Heart left ventricle (tissue), 16 donors: ENCODE results near the gene CENPN. TPM values are rescaled to one million over a fixed set of nuclear protein-coding genes. Genes with fewer than 3 reads are reported as not detected.

Source experiments
- ATAC-seq, 4 donors: fragments of 200-7000 bp; cut with Tn5 transposase; one replicate each; pipeline ENCODE4 v1.9.1; 2020 to 2022; ENCODE audit warnings: moderate library complexity in 4 of 4, mild to moderate bottlenecking in 3 of 4, moderate number of reproducible peaks in 1 of 4
- DNase-seq, 5 donors: peaks; one replicate each; pipeline ENCODE4 v3.0.0-alpha.2; 2020
- H3K27ac ChIP-seq, 12 donors: fragments of 200-600 bp; sonication (generic) in 4 of 12; one replicate each; pipeline versions ENCODE4 v1.5.0 to v1.8.0; 2016 to 2022; ENCODE audit warnings: mild to moderate bottlenecking in 2 of 12
- H3K27me3 ChIP-seq, 9 donors: fragments of 200-600 bp; sonication (generic) in 2 of 9; one replicate each; pipeline versions ENCODE4 v1.5.1 to v1.8.0; 2016 to 2022; ENCODE audit warnings: mild to moderate bottlenecking in 3 of 9
- H3K36me3 ChIP-seq, 9 donors: fragments of 200-600 bp; sonication (generic) in 2 of 9; one replicate each; pipeline versions ENCODE4 v1.5.0 to v1.8.0; 2018 to 2022; ENCODE audit warnings: mild to moderate bottlenecking in 2 of 9
- H3K4me1 ChIP-seq, 12 donors: fragments of 200-600 bp; sonication (generic) in 4 of 12; one replicate each; pipeline versions ENCODE4 v1.5.0 to v1.8.0; 2016 to 2022; ENCODE audit warnings: mild to moderate bottlenecking in 3 of 12
- H3K4me3 ChIP-seq, 12 donors: fragments of 200-600 bp; sonication (generic) in 4 of 12; one replicate each; pipeline versions ENCODE4 v1.5.0 to v1.8.0; 2017 to 2022; ENCODE audit warnings: mild to moderate bottlenecking in 9 of 12, moderate library complexity in 4 of 12
- H3K9me3 ChIP-seq, 12 donors: fragments of 200-600 bp; sonication (generic) in 4 of 12; one replicate each; pipeline versions ENCODE4 v1.5.0 to v1.8.0; 2016 to 2022; ENCODE audit warnings: mild to moderate bottlenecking in 1 of 12
- CTCF ChIP-seq, 12 donors: fragments of 200-600 bp; sonication (generic) in 4 of 12; IDR thresholded peaks; one replicate each; pipeline versions ENCODE4 v1.5.0 to v1.8.0; 2018 to 2022; ENCODE audit warnings: antibody characterized with exemption in 12 of 12, mild to moderate bottlenecking in 5 of 12
- POLR2A ChIP-seq, 2 donors: fragments of 450-650 bp; IDR thresholded peaks; one replicate each; pipeline ENCODE4 v1.6.1; 2017; ENCODE audit warnings: antibody characterized with exemption in 2 of 2, mild to moderate bottlenecking in 2 of 2, moderate library complexity in 2 of 2
- WGBS, 4 donors: extraction: QIAGEN DNeasy Blood & Tissue Kit in 2 of 4; methylation state at CpG; one replicate each; pipeline versions ENCODE4 v1.1.5 to v1.1.7; 2013 to 2018; 5-methylcytosine and 5-hydroxymethylcytosine counted together
- intact Hi-C, 10 donors: fragments of 100-400 bp; cut with DNase I; formaldehyde crosslinking; loops; one replicate each; pipeline versions ENCODE4 v1.11.1 to v1.14.2; 2022
- polyA plus RNA-seq, 2 donors: library from polyadenylated mRNA; stranded (reverse); fragments of 200-250 nt; gene quantifications; one replicate each; pipeline ENCODE4 v1.2.3, GENCODE V29; 2013
- total RNA-seq, 9 donors: library from RNA; depleted of rRNA in 2 of 9; stranded (reverse); fragments of >200 nt in 2 of 9; fragmentation: NEBNext Ultra II Directional in 3 of 9; extraction: Animal tissue kit (Norgen Biotek cat#: 25700) in 3 of 9; gene quantifications; one replicate each; pipeline versions ENCODE4 v1.1.0 to v1.2.4, GENCODE V29; 2016 to 2023
- donor health status: ischemic (EF 13 %, LVEDD 7.1; RV severe dilation, severe dysfunction).
- donor health status: healthy with polysubstance abuse.
- donor health status: DM: no; HTN: yes; CAD: no.
- donor health status: DM: no; HTN: no; CAD: no.
- donor health status: ischemic (EF 25% LVEDD 6.9; RV normal size, moderate dysfunction).
- donor health status: ischemic (EF 25% LVEDD 5.7; RV mildly dilated, moderate dysfunction).
- donor health status: healthy.
- donor health status: DM: yes; HTN: yes; CAD: no.
- donor health status: ischemic (EF 35%, LVEDD 5.7; RV mildly dilated, moderate dysfunction).
- donor health status: nonischemic (EF 11% LVEDD 7.7; RV severe dilation, severe dysfunction).
- donor health status: DM: yes; HTN: yes; CAD: no.
- donor health status: PGD.
- donor health status: ischemic (EF 29% LVEDD 5.4; RV normal size, mild dysfunction).
- donor health status: nonischemic (EF 23%, LVEDD 6.1; RV moderate dilation, normal function).

CENPN gene
- total and polyA plus RNA-seq, 11 donors: 1.9 to 14.8 (median 10.3) TPM

GRCh38 chr16:80971819-80972218 lies 35.2 kb upstream of the CENPN start:
- ATAC-seq (no peak), DNase-seq (no peak)
- H3K9me3 ChIP-seq: no peaks in the 10 kb centered on the region
- intact Hi-C loops: no loop called here
- H3K4me1 ChIP-seq: peaks cover 0 to 10% (median 0%) of the 10 kb centered on the region in 12 donors
- H3K4me3 ChIP-seq: no peak overlapping the region
- TF ChIP-seq CTCF (IDR thresholded peaks at IDR 0.05) (no peak), POLR2A (IDR thresholded peaks at IDR 0.05) (no peak)
- H3K36me3 ChIP-seq: peaks cover 0 to 42% (median 8%) of the 10 kb centered on the region in 9 donors
- 62 to 68% (median 63%) methylated on average over 2 of the region's 2 CpGs for WGBS, 4 donors
- H3K27me3 ChIP-seq: no peaks in the 10 kb centered on the region
- no peak overlapping the region for H3K27ac ChIP-seq

GRCh38 chr16:80972611-80973010 lies 34.4 kb upstream of the CENPN start:
- H3K27ac ChIP-seq: no peak overlapping the region
- 83 to 89% (median 84%) methylated on average over 4 of the region's 4 CpGs for WGBS, 4 donors
- H3K4me3 ChIP-seq: no peak overlapping the region
- no peaks in the 10 kb centered on the region for H3K9me3 ChIP-seq
- H3K36me3 ChIP-seq: peaks cover 0 to 45% (median 15%) of the 10 kb centered on the region in 9 donors
- H3K27me3 ChIP-seq: no peaks in the 10 kb centered on the region
- DNase-seq: no peak
- intact Hi-C loops: no loop called here
- TF ChIP-seq POLR2A (IDR thresholded peaks at IDR 0.05) (no peak), CTCF (IDR thresholded peaks at IDR 0.05) (no peak)
- peaks cover 0 to 10% (median 0%) of the 10 kb centered on the region in 12 donors for H3K4me1 ChIP-seq
- ATAC-seq: no peak

GRCh38 chr16:80973991-80974390 lies 33.0 kb upstream of the CENPN start:
- Histone ChIP-seq H3K4me1 (peaks cover 0 to 10% (median 0%) of the 10 kb centered on the region in 12 donors), H3K27ac (no peak overlapping the region), H3K27me3 (no peaks in the 10 kb centered on the region), H3K36me3 (peaks cover 0 to 56% (median 26%) of the 10 kb centered on the region in 9 donors), H3K9me3 (no peaks in the 10 kb centered on the region), H3K4me3 (no peak overlapping the region)
- 69 to 97% (median 83%) methylated on average over 3 to 4 of the region's 4 CpGs for WGBS, 4 donors
- ATAC-seq (no peak), DNase-seq (no peak)
- intact Hi-C loops: no loop called here
- TF ChIP-seq CTCF (IDR thresholded peaks at IDR 0.05) (no peak), POLR2A (IDR thresholded peaks at IDR 0.05) (no peak)

- ATAC-seq (peak; percentile 80 to 93 (median 86)), DNase-seq (peak in 1 of 5 donors; percentile 38)
- intact Hi-C loops: no loop called here
- H3K4me3 ChIP-seq: no peak overlapping the region
- WGBS, 4 donors: 73 to 81% (median 79%) methylated on average over 6 of the region's 6 CpGs
- H3K27me3 ChIP-seq: no peaks in the 10 kb centered on the region
- peak overlapping the region in 4 of 12 donors; percentile 21 to 39 (median 26) for H3K27ac ChIP-seq
- H3K36me3 ChIP-seq: peaks cover 0 to 56% (median 33%) of the 10 kb centered on the region in 9 donors
- TF ChIP-seq POLR2A (IDR thresholded peaks at IDR 0.05): no peak
- peak in 8 of 12 donors; percentile 11 to 37 (median 24) for TF ChIP-seq CTCF (IDR thresholded peaks at IDR 0.05)
- H3K4me1 ChIP-seq: peaks cover 0 to 10% (median 0%) of the 10 kb centered on the region in 12 donors
- H3K9me3 ChIP-seq: no peaks in the 10 kb centered on the region
Observed at GRCh38 chr16:80974649-80975376, 32.2 kb upstream of the CENPN start.
